Hepatic stellate cell (primary cell): ENCODE results near the gene PVALB.

ENCODE experiments used
- DNase-seq: peaks from one replicate; pipeline ENCODE4 v3.0.0; 2011; ENCODE audit warnings: low spot score

Gene PVALB

GRCh38 chr22:36816636-36817524, at the start of gene PVALB:
Gene PVALB (minus strand): TSS chr22:36817035. CDS start chr22:36817005, 30 bp downstream.
- DNase-seq, result no peak

DNA sequence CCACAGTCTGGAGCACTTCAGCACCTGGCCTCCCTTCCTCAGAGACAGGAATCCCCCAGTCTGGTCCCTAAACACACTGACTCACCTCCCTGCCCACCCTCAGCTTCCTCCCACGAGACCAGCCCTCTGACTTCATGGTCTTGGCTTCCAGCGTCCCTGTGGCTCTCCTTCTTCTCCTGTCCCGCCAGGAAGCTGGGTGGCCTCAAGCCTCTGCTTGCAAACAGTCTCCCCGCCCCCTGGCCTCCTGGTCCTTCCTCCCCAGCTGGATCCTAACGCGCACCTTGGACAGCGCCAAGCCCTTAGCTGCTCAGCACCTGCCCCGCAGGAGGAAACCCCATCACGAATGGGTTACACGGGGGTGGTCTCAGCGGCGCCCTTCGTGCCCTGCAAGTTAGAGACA, 48.5 kb upstream of the PVALB start:
- DNase-seq, result no peak

DNA sequence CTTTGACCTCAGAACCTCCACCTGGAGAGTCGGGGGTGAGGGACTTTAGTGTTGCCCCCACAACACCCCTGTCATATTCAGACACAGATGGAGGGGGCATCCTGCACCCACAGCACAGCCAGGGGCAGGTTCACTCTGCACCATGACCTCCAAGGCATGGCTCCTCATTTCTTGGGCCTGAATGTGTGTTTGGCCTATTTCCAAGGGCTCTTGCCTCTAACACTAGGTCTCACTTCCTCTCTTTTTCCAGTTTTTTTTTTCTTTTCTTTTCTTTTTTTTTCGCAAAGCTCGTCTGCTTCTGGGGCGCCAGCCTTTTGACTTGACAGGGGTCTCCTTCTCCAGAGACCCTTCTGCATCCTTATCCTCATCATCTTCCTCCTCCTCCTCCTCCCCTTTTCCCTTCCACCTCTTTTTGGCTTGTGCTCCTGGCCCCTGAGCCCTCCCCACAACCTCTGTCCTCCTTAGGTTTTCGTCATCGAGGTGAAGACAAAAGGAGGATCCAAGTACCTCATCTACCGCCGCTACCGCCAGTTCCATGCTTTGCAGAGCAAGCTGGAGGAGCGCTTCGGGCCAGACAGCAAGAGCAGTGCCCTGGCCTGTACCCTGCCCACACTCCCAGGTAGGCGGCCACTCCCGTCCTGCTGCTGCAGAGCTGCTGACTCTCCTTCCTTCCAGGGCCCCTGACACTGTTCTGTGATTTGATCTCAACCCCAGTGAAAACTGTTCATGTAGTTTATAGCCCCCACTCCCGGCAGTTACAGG, 47.8 kb upstream of the PVALB start:
- DNase-seq, result no peak

GRCh38 chr22:36863979-36864378, 47.1 kb upstream of the PVALB start:
- no peak for DNase-seq

GRCh38 chr22:36863281-36863680, 46.4 kb upstream of the PVALB start:
- DNase-seq, result no peak

- DNase-seq, result no peak
Observed at GRCh38 chr22:36862251-36863242, 45.7 kb upstream of the PVALB start.

DNA sequence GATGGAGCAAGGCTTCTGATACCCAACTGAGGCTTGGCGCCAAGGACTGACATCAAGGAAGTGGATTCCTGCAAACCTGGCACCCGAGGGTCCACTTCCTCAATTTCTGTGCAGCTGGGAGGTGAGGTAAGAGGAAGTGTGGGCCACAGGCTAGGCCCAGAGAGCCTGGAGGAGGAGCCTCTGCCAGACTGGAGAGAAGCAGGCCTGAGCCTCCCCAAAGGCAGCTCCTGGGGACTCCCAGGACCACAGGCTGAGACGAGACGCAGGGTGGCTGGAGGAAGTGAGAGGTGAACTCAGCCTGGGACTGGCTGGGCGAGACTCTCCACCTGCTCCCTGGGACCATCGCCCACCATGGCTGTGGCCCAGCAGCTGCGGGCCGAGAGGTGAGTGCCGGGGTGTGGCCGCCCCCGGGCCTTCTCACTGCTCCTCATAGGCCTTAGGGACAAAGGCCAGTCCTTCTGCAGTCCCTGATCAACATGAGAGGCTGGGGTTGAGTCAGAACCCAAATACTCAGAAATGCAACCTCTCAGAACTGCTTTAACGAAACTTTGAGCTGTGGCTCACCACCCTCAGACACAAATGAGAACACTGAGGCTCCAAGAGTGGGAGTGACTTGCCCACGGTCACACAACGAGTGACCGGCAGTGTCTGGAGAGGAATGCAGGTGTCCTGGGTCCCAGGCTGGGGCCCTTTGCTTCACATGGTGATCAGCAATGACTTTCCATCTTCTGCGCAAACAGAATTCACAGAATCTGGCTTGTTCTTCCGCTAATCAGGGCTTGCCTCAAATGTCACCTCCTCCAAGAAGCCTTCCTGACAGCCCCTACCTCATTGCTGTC, 44.2 kb upstream of the PVALB start, which contains the start of gene NCF4:
Gene NCF4, plus strand, starts transcription at position 186 of the 839 bp plus-strand sequence. Its CDS starts 166 bp downstream, at position 352.
- DNase-seq, result no peak

- no peak for DNase-seq
Observed at GRCh38 chr22:36860438-36860820, 43.6 kb upstream of the PVALB start.

DNA sequence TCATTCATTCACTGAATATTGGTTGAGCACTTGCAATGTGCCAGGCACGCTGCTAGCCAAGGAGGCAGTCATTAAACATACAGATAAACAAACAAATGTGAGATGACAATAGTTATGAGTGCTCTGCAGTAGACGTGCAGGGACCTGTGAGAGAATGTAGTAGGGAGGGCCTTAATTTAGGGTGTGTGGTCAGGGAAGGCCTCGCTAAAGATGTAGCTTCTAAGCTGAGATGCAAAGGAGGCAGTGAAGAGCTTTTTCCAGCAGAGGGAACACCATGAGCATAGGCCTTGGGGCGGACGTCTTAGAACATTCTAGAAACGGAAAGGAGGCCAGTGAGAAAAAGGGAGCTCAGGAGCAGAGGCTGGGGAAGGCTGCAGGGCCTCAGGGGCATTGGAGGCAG, 43.2 kb upstream of the PVALB start:
- no peak for DNase-seq

GRCh38 chr22:36858966-36859365, 42.1 kb upstream of the PVALB start:
- DNase-seq, result no peak

DNA sequence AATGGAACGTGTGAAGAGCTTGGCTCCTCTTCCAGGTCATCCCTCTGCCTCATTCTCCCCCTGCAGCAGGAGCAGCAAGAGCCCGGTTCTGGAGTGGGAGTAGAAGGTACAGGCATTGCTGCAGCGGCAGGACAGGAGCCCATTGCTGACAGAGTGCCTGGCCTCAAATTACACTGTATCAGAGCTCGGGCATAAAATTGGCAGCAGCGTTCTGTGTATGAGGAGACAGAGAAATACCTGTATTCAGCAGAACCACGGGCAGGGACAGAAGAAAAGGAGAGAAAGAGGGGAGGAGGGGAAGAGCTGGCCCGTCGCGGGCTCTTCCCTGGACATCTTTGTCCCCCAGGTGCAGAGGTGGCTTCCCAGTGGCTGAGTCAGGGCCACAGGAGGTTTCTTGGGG, 41.3 kb upstream of the PVALB start:
- no peak for DNase-seq

DNA sequence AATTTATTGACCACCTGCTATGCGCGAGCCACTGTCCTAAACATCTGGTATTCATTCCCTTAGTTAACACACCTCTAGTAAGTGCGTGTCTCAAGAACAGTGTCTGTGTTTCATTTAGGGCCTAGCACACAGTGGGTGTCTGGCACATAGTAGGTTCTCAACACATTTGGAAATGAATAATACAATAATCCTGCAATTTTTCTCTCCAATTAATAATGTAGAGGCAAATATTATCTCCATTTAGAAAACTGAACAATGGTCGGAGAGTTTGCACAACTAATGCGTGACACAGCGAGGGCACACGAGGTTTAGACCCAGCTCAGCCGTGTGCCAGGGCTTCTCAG, 39.9 kb upstream of the PVALB start:
- no peak for DNase-seq

DNA sequence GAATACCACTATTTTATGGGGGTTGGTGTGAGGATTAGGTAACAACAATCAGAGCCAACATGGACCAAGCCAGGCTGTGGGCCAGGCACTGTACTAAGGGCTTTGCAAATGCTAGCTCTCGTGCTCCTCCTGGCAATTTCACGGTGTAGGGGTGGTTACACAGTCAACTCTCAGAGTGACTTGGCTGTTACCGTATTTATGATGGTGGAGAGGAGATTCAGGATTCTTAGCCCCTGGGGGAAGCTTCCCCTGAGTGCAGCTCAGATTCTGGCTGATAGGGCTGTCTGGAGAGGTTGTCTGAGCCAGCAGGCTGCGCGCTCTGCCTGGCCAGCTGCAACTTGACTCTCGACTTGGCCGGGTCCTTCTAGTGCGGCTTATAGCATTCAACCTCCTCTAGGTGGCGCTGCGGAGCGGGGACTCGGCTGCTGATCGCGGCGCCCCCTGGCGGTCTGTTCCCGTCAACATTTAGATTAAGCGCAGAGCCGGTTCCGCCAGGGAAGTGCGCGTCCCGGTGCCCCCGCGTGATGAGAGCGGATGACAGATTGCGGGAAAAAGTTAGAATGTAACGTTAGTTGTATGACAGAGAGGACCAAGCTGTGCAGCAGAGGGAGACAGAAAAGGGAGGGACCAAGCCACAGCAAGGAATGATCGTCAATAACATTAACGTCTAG, 39.4 kb upstream of the PVALB start:
- DNase-seq, result peak; percentile 86

DNA sequence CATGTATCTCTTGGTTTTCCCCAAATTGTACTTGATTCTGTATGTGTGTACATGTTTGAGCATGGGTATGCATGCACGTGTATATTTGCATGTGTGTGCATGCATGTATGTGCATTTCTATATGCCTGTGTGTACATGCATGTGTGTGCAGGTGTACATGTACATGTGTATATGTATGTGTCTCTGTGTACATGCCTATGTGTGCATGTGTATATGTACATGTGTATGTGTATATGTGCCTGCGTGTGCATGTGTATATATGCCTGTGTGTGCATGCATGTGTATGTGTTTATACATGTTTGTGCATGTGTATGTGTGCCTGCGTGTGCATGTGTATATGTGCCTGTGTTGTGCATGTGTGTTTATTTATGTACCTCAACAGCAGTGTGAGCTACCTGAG, 38.6 kb upstream of the PVALB start:
- no peak for DNase-seq

DNA sequence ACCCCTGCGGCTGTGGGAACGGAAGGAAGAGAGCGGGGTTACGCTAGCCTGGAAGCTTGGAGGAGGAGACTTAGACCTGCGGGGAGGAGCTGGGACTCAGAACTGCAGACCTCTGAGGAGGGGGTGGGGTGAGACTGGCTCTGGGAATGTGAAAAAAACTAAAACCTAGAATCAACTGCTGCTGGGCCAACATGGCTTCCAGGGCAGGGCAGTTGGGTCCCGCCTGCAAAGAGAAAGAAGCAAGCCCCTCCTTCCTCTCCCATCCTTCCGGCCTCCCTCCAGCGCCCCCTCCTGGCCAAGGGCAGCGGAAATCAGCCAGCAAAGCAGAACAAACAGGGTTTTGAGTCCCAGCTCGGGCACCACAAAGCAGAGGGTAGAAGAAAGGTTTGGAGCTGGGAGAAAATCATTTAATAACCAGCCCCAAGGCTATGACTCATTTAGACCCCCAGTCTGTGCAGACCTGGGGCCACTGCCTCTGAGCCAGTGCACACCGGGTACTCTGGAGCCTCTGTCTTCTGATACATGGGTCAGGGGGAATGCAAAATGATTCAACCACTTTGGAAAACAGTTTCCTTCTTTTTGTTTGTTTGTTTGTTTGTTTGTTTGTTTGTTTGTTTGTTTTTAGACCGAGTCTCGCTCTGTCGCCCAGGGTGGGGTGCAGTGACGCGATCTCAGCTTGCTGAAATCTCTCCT, 36.7 kb upstream of the PVALB start:
- DNase-seq, result peak; percentile 61

DNA sequence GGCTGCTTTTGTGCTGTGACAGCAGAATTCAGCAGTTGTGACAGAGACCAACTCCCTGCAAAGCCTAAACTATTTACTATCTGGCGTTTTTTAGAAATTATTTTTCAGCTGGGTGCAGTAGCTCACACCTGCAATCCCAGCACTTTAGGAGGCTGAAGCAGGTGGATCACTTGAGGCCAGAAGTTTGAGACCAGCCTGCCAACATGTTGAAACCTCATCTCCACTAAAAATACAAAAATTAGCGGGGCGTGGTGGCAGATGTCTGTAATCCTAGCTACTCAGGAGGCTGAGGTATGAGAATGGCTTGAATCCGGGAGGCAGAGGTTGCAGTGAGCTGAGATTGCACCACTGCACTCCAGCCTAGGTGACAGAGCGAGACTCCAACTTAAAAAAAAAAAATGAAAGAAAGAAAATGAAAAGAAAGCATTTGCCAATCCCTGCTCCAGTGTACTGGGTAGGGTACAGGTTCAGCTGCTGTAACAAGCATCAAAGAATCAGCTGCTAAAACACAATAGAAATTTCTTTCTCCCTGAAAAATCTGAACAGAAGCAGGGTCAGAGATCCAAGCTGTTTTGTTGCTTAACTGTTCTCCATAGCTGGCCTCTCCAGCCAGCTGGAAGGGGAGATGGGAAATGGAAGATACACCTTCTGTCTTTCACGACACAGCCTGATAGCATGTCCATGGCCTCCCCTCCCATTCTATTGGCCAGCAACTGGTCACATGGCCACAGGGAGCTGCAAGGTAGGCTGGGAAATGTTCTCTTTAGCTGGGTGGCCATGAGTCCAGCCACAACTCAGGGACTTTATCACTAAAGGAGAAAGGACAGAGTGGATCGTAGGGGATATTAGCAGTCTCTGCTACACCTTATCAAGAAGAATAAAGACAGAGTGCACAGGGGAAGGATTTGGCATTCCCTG, 35.5 kb upstream of the PVALB start:
- DNase-seq, result no peak

DNA sequence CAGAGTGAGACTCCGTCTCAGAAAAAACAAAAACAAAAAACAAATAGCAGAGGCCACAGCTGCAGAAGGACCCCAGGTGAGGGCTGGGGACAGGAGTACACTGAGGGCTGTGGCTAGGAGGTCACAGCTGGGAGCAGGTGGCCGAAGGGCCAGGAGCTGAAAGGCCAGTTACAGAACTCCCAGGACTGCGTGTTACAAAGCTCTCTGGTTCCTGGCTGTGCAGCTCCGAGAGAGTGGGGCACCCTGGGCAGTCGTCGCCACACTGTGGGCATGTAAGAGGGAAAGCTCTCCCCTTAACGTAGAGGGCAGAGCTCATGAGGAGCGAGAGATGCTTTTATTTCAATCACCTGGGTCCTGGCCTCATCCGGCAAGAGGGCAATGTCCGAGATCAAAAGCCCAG, 33.8 kb upstream of the PVALB start:
- no peak for DNase-seq

- no peak for DNase-seq
Observed at GRCh38 chr22:36850056-36850455, 33.2 kb upstream of the PVALB start.

GRCh38 chr22:36846949-36847348, 30.1 kb upstream of the PVALB start:
- DNase-seq, result no peak
